Mesothelial cell of epicardium (in vitro differentiated cells): ENCODE measurements around the gene NTM. TPM values are rescaled to one million over a fixed set of nuclear protein-coding genes. Genes with fewer than 3 reads are reported as not detected.
A peak's percentile ranks its signal among the peaks of the same experiment; 100 is the strongest.

ENCODE experiments used
- DNase-seq, 2 experiments: peaks; one replicate each; pipeline ENCODE4 v3.0.0; 2021; ENCODE audit warnings: low spot score in 2 of 2; ENCODE audit not compliant: unreplicated experiment in 2 of 2
- H3K27ac Mint-ChIP-seq: 2 replicates; pipeline ENCODE4 v1.8.0; 2021; ENCODE audit warnings: mixed read lengths
- H3K27me3 Mint-ChIP-seq: 2 replicates; pipeline ENCODE4 v1.8.0; 2021; ENCODE audit warnings: low read depth, mixed read lengths
- H3K36me3 Mint-ChIP-seq: 2 replicates; pipeline ENCODE4 v1.8.0; 2021; ENCODE audit warnings: mixed read lengths
- H3K4me1 Mint-ChIP-seq: 2 replicates; pipeline ENCODE4 v1.8.0; 2021; ENCODE audit warnings: mixed read lengths
- H3K4me3 Mint-ChIP-seq: 2 replicates; pipeline ENCODE4 v1.8.0; 2021; ENCODE audit warnings: mild to moderate bottlenecking, moderate library complexity, mixed read lengths
- H3K9me3 Mint-ChIP-seq: 2 replicates; pipeline ENCODE4 v1.8.0; 2021; ENCODE audit warnings: mixed read lengths
- total RNA-seq: library from RNA; stranded (reverse); gene quantifications from 3 replicates; pipeline ENCODE4 v1.2.1, GENCODE V29; 2021
- TF ChIP-seq, protein P1 (sequence below): fragments of 200-600 bp; sonication (generic); IDR thresholded peaks from one replicate; pipeline ENCODE4 v1.5.0; 2021; ENCODE audit warnings: antibody characterized with exemption; ENCODE audit not compliant: unreplicated experiment

Gene NTM
- total RNA-seq, 1 donor from 2014 or later = 3.9 TPM

DNA sequence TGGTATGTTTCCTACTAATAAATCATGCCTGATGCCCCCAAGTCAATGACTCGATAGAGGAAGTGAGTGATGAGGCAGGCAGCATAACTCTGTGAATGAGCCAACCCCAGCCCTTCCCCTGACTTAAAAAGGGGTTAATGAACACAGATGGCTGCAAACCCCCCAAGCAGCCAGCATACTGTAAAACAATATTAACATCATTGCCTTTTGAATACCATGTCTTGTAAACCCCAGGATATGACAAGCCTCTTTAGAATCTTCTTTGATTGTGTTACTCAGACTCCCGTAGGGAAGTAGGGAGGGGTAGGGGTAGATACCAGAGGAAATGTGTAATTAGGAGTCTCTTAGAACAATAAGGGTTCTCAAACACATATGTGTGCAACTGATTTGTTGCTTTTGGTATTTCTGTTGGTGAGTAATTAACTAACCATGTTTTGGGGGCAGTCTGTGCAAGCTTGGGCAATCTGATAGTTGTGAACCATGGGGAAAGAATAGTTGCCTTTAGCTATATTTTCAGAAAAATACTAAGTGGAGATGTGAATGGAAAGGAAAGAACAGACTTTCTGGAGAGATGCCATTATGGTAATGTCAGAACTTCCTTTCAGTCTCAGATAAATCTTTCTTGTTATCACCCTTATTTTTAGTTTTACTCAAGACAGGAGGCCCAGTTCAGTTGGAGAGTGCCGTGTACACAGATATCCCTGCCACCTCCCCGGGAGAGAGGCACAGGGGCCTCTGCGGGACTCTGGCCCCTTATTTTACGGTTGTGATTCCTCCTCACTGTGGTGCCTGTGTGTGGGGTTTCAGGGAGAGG, 701.8 kb downstream of the NTM start:
- H3K4me1 Mint-ChIP-seq = peaks cover 24% of the 10 kb centered on the region
- H3K4me3 Mint-ChIP-seq = no peak overlapping the region
- DNase-seq = no peak
- peaks cover 1% of the 10 kb centered on the region for H3K9me3 Mint-ChIP-seq
- TF ChIP-seq, protein P1, sequence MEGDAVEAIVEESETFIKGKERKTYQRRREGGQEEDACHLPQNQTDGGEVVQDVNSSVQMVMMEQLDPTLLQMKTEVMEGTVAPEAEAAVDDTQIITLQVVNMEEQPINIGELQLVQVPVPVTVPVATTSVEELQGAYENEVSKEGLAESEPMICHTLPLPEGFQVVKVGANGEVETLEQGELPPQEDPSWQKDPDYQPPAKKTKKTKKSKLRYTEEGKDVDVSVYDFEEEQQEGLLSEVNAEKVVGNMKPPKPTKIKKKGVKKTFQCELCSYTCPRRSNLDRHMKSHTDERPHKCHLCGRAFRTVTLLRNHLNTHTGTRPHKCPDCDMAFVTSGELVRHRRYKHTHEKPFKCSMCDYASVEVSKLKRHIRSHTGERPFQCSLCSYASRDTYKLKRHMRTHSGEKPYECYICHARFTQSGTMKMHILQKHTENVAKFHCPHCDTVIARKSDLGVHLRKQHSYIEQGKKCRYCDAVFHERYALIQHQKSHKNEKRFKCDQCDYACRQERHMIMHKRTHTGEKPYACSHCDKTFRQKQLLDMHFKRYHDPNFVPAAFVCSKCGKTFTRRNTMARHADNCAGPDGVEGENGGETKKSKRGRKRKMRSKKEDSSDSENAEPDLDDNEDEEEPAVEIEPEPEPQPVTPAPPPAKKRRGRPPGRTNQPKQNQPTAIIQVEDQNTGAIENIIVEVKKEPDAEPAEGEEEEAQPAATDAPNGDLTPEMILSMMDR = no peak
- H3K27me3 Mint-ChIP-seq = no peaks in the 10 kb centered on the region
- no peaks in the 10 kb centered on the region for H3K36me3 Mint-ChIP-seq
- peak overlapping the region; percentile 9 for H3K27ac Mint-ChIP-seq

DNA sequence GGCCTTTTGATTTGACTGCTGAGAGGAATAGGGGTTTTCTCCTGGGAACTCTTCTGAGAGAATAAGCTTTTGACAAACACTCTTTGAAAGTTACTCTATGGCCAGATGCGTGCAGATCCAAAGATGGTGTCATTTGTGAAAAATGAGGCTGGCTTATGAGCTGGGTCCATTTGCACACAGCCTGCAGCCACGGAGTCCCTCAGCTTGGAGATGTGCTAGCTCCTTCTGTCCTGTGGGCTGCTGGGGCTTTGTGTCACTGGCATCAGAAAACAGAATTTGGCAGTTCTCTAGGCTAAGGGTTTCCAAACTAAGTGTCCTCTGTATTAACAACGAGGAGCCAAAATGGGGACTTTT, 702.4 kb downstream of the NTM start:
- Mint-ChIP-seq H3K4me3 (no peak overlapping the region), H3K9me3 (no peaks in the 10 kb centered on the region), H3K4me1 (peaks cover 24% of the 10 kb centered on the region), H3K36me3 (no peaks in the 10 kb centered on the region), H3K27me3 (no peaks in the 10 kb centered on the region), H3K27ac (peak overlapping the region; percentile 9)
- DNase-seq = no peak
- TF ChIP-seq, protein P1 = no peak

DNA sequence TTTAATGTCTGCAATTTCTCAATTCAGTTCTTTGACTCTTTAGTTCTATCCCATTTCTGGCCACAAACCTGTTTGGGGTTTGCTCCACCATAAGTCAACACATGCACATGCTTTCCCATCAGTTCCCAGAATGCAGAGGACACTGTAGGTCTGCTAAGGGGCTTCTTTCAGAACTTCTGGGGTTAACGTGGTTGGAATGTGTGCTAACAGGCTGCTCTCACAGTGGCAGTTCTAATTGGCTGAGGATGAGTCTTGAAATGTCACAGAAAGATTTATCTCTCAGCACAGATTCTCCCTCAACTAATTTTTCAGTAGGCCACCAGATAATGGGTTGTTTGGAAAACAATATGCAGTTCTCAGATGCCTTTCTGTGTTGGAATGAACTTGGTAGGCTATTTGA, 703.4 kb downstream of the NTM start:
- Mint-ChIP-seq H3K4me1 (peaks cover 24% of the 10 kb centered on the region), H3K9me3 (no peaks in the 10 kb centered on the region), H3K36me3 (no peaks in the 10 kb centered on the region), H3K4me3 (no peak overlapping the region), H3K27me3 (no peaks in the 10 kb centered on the region), H3K27ac (no peak overlapping the region)
- no peak for DNase-seq
- TF ChIP-seq, protein P1 = no peak

DNA sequence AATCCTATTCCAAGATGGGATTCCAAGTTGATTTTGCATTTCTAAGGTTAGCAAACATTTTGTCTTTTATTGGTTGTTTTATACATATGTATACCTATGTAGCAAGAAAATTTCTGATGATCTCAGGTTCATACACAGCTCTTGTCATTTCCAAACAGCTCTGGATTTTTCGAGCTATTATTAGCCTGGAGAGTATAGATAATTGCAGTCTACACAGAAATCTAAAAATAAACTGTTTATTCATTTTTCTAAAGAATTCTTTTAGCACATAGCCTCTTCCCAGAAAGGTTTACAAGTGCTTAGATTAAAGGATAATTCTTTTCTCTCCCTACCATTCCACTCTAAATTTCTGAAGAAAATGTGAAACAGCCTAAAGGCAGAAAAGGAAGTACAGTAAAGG, 705.0 kb downstream of the NTM start:
- H3K27me3 Mint-ChIP-seq = no peaks in the 10 kb centered on the region
- H3K4me3 Mint-ChIP-seq = no peak overlapping the region
- no peak overlapping the region for H3K27ac Mint-ChIP-seq
- TF ChIP-seq, protein P1 = no peak
- DNase-seq = no peak
- no peaks in the 10 kb centered on the region for H3K36me3 Mint-ChIP-seq
- H3K4me1 Mint-ChIP-seq = peaks cover 24% of the 10 kb centered on the region
- no peaks in the 10 kb centered on the region for H3K9me3 Mint-ChIP-seq

DNA sequence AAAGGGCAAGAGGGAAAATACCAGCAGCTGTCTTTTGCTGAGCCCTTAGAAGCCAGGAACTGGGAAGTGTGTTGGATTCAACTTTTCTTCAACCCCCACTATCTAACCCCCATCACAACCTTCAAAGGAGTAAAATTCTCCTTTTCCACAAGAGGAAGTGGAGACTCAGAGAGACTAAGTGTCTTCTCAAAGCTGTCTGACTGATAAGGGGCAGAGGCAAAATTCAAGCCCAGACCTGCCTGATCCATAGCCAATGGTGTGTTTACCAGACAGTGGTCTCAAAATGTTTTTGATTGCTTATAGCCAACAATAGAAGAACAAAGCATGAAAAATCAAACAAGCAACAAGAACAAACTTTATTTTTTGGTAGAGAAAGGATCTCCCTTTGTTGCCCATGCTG, 707.0 kb downstream of the NTM start:
- peaks cover 11% of the 10 kb centered on the region for H3K9me3 Mint-ChIP-seq
- peaks cover 16% of the 10 kb centered on the region for H3K4me1 Mint-ChIP-seq
- DNase-seq = no peak
- H3K27me3 Mint-ChIP-seq = no peaks in the 10 kb centered on the region
- no peaks in the 10 kb centered on the region for H3K36me3 Mint-ChIP-seq
- TF ChIP-seq, protein P1 = no peak
- no peak overlapping the region for H3K4me3 Mint-ChIP-seq
- no peak overlapping the region for H3K27ac Mint-ChIP-seq
